Measurements from ENCODE around the gene DGCR2. TPM values are rescaled to one million over a fixed set of nuclear protein-coding genes. Genes with fewer than 3 reads are reported as not detected.
"Not testable (repeated sequence)": the region's sequence is repeated elsewhere in the genome, so short reads cannot be mapped to it uniquely, and the experiment has no call there.

The DGCR2 gene
- total and polyA plus RNA-seq, 2 of the 4 experiments (the other 2 are of a cell fraction), result 17.2 to 35.4 TPM

- H2BK5ac ChIP-seq (ENCODE audit: low read depth, low read length, poor library complexity, severe bottlenecking); H3K79me1 ChIP-seq (ENCODE audit: low read depth in 1 of 2, low read length in 2 of 2); H3K14ac ChIP-seq (replicated peaks; ENCODE audit: low read depth, low read length); dilution Hi-C loops (cut with HindIII; ENCODE audit: low sequenced_read_pairs, unreplicated experiment); in situ Hi-C loops (cut with MboI; ENCODE audit: low sequenced_read_pairs); H3K9me1 ChIP-seq (ENCODE audit: insufficient read depth, low read length); H2BK15ac ChIP-seq (ENCODE audit: low read depth, low read length); H2BK20ac ChIP-seq (ENCODE audit: low read depth, low read length); DNase-seq; H4K8ac ChIP-seq (ENCODE audit: low read depth in 2 of 2, low read length in 2 of 2); H3K9ac ChIP-seq (ENCODE audit: low read depth, low read length); H3K9me3 ChIP-seq (ENCODE audit: control insufficient read depth, insufficient read depth, low read length); ATAC-seq (ENCODE audit: low read depth); BruUV-seq (replicated peaks); H3K27ac ChIP-seq (ENCODE audit: insufficient read depth, low read length); H3K36me3 ChIP-seq (ENCODE audit: control insufficient read depth, insufficient read depth, low read length); H2AK9ac ChIP-seq (replicated peaks; ENCODE audit: low read depth, low read length, poor library complexity); H3K18ac ChIP-seq (ENCODE audit: low read depth, low read length); H3K23ac ChIP-seq (ENCODE audit: low read depth, low read length); intact Hi-C loops (cut with micrococcal nuclease); CTCF ChIA-PET; H2AK5ac ChIP-seq (ENCODE audit: low read depth, low read length); H3K4ac ChIP-seq (ENCODE audit: low read depth, low read length); H3K4me3 ChIP-seq (ENCODE audit: insufficient read depth, low read depth, low read length); H4K5ac ChIP-seq (ENCODE audit: low read depth, low read length); POLR2A ChIA-PET (ENCODE audit: unreplicated experiment); H2AFZ ChIP-seq (replicated peaks; ENCODE audit: low read length, poor library complexity); H4K91ac ChIP-seq (ENCODE audit: insufficient read depth, low read depth, low read length); H2BK120ac ChIP-seq (ENCODE audit: low read depth, low read length); H3K4me2 ChIP-seq (ENCODE audit: low read depth, low read length); H3K56ac ChIP-seq (ENCODE audit: extremely low read depth, insufficient read depth, low read length); H3K4me1 ChIP-seq (ENCODE audit: control insufficient read depth, insufficient read depth, low read length): not testable (repeated sequence)
- WGBS, 2 experiments (ENCODE audit: extremely low coverage in 2 of 2, insufficient read length in 1 of 2), result 79% methylated on average over 4 of the region's 14 CpGs; no CpG with 5 or more reads in 1 of the 2 experiments
- Histone ChIP-seq H3K27me3 (ENCODE audit: control insufficient read depth, insufficient read depth, low read length) (peaks cover 13% of the 10 kb centered on the region), H4K20me1 (ENCODE audit: insufficient read depth, low read length) (peaks cover 17% of the 10 kb centered on the region; the same call in 1 of the 2 replicates)
Measured at GRCh38 chr22:19032898-19033567, 89.2 kb downstream of the DGCR2 start.

GRCh38 chr22:19032156-19032785 is 89.9 kb downstream of the DGCR2 start:
- H3K4me1 ChIP-seq (ENCODE audit: control insufficient read depth, insufficient read depth, low read length); ATAC-seq (ENCODE audit: low read depth); dilution Hi-C loops (cut with HindIII; ENCODE audit: low sequenced_read_pairs, unreplicated experiment); in situ Hi-C loops (cut with MboI; ENCODE audit: low sequenced_read_pairs); DNase-seq; H2AFZ ChIP-seq (replicated peaks; ENCODE audit: low read length, poor library complexity); H3K79me1 ChIP-seq (ENCODE audit: low read depth in 1 of 2, low read length in 2 of 2); H3K4ac ChIP-seq (ENCODE audit: low read depth, low read length); POLR2A ChIA-PET (ENCODE audit: unreplicated experiment); BruUV-seq (replicated peaks); H4K91ac ChIP-seq (ENCODE audit: insufficient read depth, low read depth, low read length); H3K56ac ChIP-seq (ENCODE audit: extremely low read depth, insufficient read depth, low read length); H3K9me1 ChIP-seq (ENCODE audit: insufficient read depth, low read length); H3K18ac ChIP-seq (ENCODE audit: low read depth, low read length); H3K9me3 ChIP-seq (ENCODE audit: control insufficient read depth, insufficient read depth, low read length); H2BK15ac ChIP-seq (ENCODE audit: low read depth, low read length); H2BK5ac ChIP-seq (ENCODE audit: low read depth, low read length, poor library complexity, severe bottlenecking); H3K14ac ChIP-seq (replicated peaks; ENCODE audit: low read depth, low read length); H3K23ac ChIP-seq (ENCODE audit: low read depth, low read length); intact Hi-C loops (cut with micrococcal nuclease); CTCF ChIA-PET; H4K8ac ChIP-seq (ENCODE audit: low read depth in 2 of 2, low read length in 2 of 2); H3K27ac ChIP-seq (ENCODE audit: insufficient read depth, low read length); H4K5ac ChIP-seq (ENCODE audit: low read depth, low read length); H3K4me2 ChIP-seq (ENCODE audit: low read depth, low read length); H2AK9ac ChIP-seq (replicated peaks; ENCODE audit: low read depth, low read length, poor library complexity); H3K4me3 ChIP-seq (ENCODE audit: insufficient read depth, low read depth, low read length); H3K9ac ChIP-seq (ENCODE audit: low read depth, low read length); H3K36me3 ChIP-seq (ENCODE audit: control insufficient read depth, insufficient read depth, low read length); H2AK5ac ChIP-seq (ENCODE audit: low read depth, low read length); H2BK120ac ChIP-seq (ENCODE audit: low read depth, low read length); H2BK20ac ChIP-seq (ENCODE audit: low read depth, low read length): not testable (repeated sequence)
- 100% methylated on average over 4 of the region's 31 CpGs; no CpG with 5 or more reads in 1 of the 2 experiments for WGBS, 2 experiments (ENCODE audit: extremely low coverage in 2 of 2, insufficient read length in 1 of 2)
- H3K27me3 ChIP-seq (ENCODE audit: control insufficient read depth, insufficient read depth, low read length), result peaks cover 13% of the 10 kb centered on the region
- peaks cover 15% of the 10 kb centered on the region; the same call in 1 of the 2 replicates for H4K20me1 ChIP-seq (ENCODE audit: insufficient read depth, low read length)

Measured in IMR-90 (cell line).